HG03342 (cell line): ENCODE data around the gene SPATS2L.
A peak's percentile ranks its signal among the peaks of the same experiment; 100 is the strongest.

Source experiments
- ATAC-seq: cut with Tn5 transposase; IDR thresholded peaks from one replicate; pipeline ENCODE4 v1.9.1; 2021; ENCODE audit warnings: mild to moderate bottlenecking, moderate library complexity; ENCODE audit not compliant: unreplicated experiment

The SPATS2L gene

GRCh38 chr2:200405599-200406298, 99.3 kb downstream of the SPATS2L start:
- ATAC-seq: peak; percentile 49

- ATAC-seq: peak; percentile 58
Measured at GRCh38 chr2:200406379-200406778, 99.9 kb downstream of the SPATS2L start.

GRCh38 chr2:200408428-200409316, 102.2 kb downstream of the SPATS2L start:
- no peak for ATAC-seq

GRCh38 chr2:200411831-200412230, 105.3 kb downstream of the SPATS2L start:
- ATAC-seq: no peak

GRCh38 chr2:200414367-200414766, 107.9 kb downstream of the SPATS2L start:
- no peak for ATAC-seq

GRCh38 chr2:200415455-200415854, 109.0 kb downstream of the SPATS2L start:
- no peak for ATAC-seq

- ATAC-seq: no peak
Measured at GRCh38 chr2:200416878-200417277, 110.4 kb downstream of the SPATS2L start.

GRCh38 chr2:200417366-200417765, 110.9 kb downstream of the SPATS2L start:
- ATAC-seq: no peak

- ATAC-seq: no peak
Measured at GRCh38 chr2:200418399-200418798, 111.9 kb downstream of the SPATS2L start.

GRCh38 chr2:200419325-200419724, 112.8 kb downstream of the SPATS2L start:
- no peak for ATAC-seq

GRCh38 chr2:200421270-200421669, 114.8 kb downstream of the SPATS2L start:
- no peak for ATAC-seq

GRCh38 chr2:200422071-200422470, 115.6 kb downstream of the SPATS2L start:
- no peak for ATAC-seq

- no peak for ATAC-seq
Measured at GRCh38 chr2:200422532-200423261, 116.2 kb downstream of the SPATS2L start.

GRCh38 chr2:200423541-200423940, 117.0 kb downstream of the SPATS2L start:
- ATAC-seq: no peak

- no peak for ATAC-seq
Measured at GRCh38 chr2:200425026-200425821, 118.7 kb downstream of the SPATS2L start.

- ATAC-seq: no peak
Measured at GRCh38 chr2:200426754-200427153, 120.3 kb downstream of the SPATS2L start.

GRCh38 chr2:200428961-200429665, 122.6 kb downstream of the SPATS2L start:
- ATAC-seq: peak; percentile 75

GRCh38 chr2:200430017-200430416, 123.5 kb downstream of the SPATS2L start:
- ATAC-seq: no peak

- no peak for ATAC-seq
Measured at GRCh38 chr2:200431996-200432705, 125.7 kb downstream of the SPATS2L start.
